ENCODE data around the gene PPFIA4.

Gene PPFIA4

GRCh38 chr1:203091761-203092330 lies 65.6 kb downstream of the PPFIA4 start:
- no peak overlapping the region for H3K4me3 ChIP-seq (ENCODE audit: low read length)
- DNase-seq (ENCODE audit: low read depth, low spot score), result no peak

DNA sequence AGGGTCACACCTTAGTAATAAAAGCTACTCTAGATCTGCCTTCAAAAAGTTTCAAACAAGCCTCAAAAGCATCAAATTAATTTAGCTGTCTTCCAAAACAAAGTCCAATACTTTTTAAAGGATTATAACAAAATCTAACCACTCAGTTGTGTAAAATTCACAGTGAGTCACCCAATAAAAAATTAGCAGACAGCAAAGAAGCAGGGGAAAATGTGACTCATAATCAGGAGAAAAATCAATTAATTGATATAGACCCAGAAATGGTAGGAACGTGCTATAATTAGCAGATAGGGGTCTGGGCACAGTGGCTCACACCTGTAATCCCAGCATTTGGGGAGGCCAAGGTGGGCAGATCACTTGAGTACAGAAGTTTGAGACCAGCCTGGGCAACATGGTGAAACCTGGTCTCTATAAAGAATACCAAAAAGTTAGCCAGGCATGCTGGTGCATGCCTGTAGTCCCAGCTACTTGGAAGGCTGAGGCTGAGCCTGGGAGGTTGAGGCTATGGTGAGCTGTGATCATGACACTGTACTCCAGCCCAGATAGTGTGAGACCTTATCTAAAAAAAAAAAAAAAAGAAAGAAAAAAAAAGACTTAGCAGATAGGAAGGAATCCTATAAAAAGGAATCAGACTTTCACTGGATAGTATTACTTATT lies 67.6 kb downstream of the PPFIA4 start:
- H3K4me3 ChIP-seq (ENCODE audit: low read length), result no peak overlapping the region
- no peak for DNase-seq (ENCODE audit: low read depth, low spot score)

DNA sequence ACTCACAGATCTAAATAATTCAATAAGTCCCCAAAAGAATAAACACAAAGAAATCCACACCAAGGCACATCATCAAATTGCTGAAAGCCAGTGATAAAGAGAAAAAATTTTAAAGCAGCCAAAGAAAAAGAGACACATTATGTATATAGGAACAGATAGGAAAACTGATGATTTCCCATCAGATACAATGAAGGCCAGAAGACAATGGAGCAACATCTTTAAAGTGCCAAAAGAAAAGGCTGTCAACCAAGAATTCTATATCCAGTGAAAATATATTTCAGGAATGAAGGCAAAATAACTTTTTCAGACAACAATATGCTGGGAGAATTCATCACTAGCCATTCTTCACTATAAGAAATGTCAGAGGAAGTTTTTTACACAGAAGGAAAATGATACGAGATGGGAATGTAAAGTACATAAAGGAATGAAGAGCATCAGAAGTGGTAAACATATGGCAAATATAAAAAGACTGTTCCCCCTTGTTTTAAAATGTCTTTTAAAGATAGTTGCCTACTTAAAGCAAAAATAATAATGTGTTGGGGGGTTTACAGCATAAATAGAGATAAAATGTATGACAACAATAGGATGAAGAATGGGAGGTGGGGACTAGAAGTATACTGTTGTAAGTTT lies 68.9 kb downstream of the PPFIA4 start:
- DNase-seq (ENCODE audit: low read depth, low spot score), result no peak
- H3K4me3 ChIP-seq (ENCODE audit: low read length), result no peak overlapping the region

DNA sequence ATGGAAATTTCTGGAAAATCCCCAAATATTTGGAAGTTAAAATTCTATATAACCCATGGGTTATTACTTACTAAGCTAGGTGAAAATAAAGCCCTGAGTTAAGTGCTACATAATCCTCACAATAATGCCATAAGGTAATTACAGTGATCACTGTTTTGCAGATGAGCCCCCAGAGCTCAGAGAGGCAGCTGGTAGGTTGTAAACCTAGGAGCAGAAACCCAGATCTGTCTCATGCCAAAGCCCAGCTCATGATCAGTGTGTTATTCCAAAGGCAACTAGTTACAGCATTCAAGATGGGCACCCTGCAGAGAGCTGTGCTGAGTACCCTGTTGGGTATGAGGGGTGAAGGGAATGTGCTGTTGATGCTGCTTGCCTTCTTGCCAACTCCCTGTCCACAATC lies 70.3 kb downstream of the PPFIA4 start:
- no peak for DNase-seq (ENCODE audit: low read depth, low spot score)
- H3K4me3 ChIP-seq (ENCODE audit: low read length), result no peak overlapping the region

- no peak overlapping the region for H3K4me3 ChIP-seq (ENCODE audit: low read length)
- DNase-seq (ENCODE audit: low read depth, low spot score), result no peak
Observed at GRCh38 chr1:203097001-203097400, 70.7 kb downstream of the PPFIA4 start.

- no peak for DNase-seq (ENCODE audit: low read depth, low spot score)
- H3K4me3 ChIP-seq (ENCODE audit: low read length), result no peak overlapping the region
Observed at GRCh38 chr1:203098445-203098844, 72.2 kb downstream of the PPFIA4 start.

GRCh38 chr1:203098914-203099520 lies 72.7 kb downstream of the PPFIA4 start:
- DNase-seq (ENCODE audit: low read depth, low spot score), result no peak
- H3K4me3 ChIP-seq (ENCODE audit: low read length), result no peak overlapping the region

GRCh38 chr1:203099805-203100515 lies 73.7 kb downstream of the PPFIA4 start:
- DNase-seq (ENCODE audit: low read depth, low spot score), result no peak
- no peak overlapping the region for H3K4me3 ChIP-seq (ENCODE audit: low read length)

DNA sequence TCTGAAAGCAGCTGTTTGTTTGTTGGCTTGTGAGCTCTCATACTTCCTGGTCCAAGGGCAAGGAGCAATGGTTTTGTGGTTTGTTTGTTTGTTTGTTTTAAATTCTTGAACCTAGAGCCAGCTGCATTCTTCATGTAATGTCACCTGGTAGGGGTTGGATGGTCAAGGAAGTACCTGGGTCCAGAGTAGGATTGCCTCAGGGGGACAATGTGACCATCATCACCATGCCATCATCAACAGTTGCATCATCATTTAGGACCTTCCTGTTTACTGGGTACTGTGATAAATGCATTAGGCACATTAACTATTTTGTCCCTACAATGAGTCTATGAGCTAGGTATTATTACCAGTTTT lies 74.2 kb downstream of the PPFIA4 start:
- DNase-seq (ENCODE audit: low read depth, low spot score), result no peak
- no peak overlapping the region for H3K4me3 ChIP-seq (ENCODE audit: low read length)

GRCh38 chr1:203101813-203102634 lies 75.7 kb downstream of the PPFIA4 start:
- DNase-seq (ENCODE audit: low read depth, low spot score), result no peak
- H3K4me3 ChIP-seq (ENCODE audit: low read length), result no peak overlapping the region

DNA sequence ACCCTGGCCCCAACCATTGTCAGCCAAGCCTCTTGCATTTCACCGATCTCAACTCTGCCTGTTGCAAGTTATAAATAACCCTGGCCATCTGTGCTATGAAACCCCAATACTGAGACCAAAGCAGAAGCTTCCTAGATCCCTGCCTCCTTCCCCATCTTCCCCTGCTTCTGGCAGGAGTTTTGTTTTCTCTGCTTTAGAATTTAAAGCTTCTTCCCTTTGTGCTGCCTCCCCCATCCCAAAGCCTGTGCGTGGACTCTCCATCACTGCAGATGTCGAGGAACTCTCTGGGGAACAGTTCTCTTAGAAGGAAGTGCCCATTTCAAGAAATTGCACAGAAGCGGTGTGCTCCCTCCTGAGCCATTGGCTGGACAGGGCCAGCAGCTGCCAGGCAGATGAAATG lies 76.9 kb downstream of the PPFIA4 start:
- DNase-seq (ENCODE audit: low read depth, low spot score), result no peak
- no peak overlapping the region for H3K4me3 ChIP-seq (ENCODE audit: low read length)

DNA sequence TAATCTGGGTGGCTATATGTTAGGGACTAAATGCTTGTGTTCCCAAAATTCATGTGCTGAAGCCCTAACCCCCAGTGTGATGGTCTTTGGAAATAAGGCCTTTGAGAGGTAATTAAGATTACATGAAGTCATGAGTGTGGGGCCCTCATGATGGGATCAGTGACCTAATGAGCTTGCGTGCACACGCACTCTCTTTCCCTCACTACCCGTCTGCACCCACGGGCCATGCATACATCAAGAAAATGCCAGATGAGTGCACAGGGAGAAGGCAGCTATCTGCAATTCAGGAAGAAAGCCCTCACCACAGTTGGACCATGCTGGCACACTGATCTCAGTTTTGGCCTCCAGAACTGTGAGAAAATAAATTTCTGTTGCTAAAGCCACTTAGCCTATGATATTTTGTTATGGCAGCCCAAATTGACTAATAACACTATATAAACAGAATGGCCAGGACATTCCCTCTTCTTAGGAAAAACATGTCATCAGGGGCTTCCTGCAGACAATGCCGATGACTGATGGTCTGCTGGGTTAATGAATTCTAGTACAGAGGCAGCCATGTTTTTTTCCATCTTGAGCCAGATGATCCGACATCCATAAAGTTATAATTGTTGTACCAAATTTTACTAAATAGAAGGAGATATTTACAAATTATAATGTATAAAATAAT lies 77.7 kb downstream of the PPFIA4 start:
- H3K4me3 ChIP-seq (ENCODE audit: low read length), result no peak overlapping the region
- no peak for DNase-seq (ENCODE audit: low read depth, low spot score)

GRCh38 chr1:203104789-203105390 lies 78.6 kb downstream of the PPFIA4 start:
- DNase-seq (ENCODE audit: low read depth, low spot score), result no peak
- no peak overlapping the region for H3K4me3 ChIP-seq (ENCODE audit: low read length)

- H3K4me3 ChIP-seq (ENCODE audit: low read length), result no peak overlapping the region
- DNase-seq (ENCODE audit: low read depth, low spot score), result no peak
Observed at GRCh38 chr1:203112475-203112874, 86.2 kb downstream of the PPFIA4 start.

- H3K4me3 ChIP-seq (ENCODE audit: low read length), result no peak overlapping the region
- DNase-seq (ENCODE audit: low read depth, low spot score), result no peak
Observed at GRCh38 chr1:203113308-203113707, 87.0 kb downstream of the PPFIA4 start.

GRCh38 chr1:203114202-203114601 lies 87.9 kb downstream of the PPFIA4 start:
- no peak overlapping the region for H3K4me3 ChIP-seq (ENCODE audit: low read length)
- no peak for DNase-seq (ENCODE audit: low read depth, low spot score)

- H3K4me3 ChIP-seq (ENCODE audit: low read length), result no peak overlapping the region
- DNase-seq (ENCODE audit: low read depth, low spot score), result no peak
Observed at GRCh38 chr1:203116091-203116820, 90.0 kb downstream of the PPFIA4 start.
